8988T (cell line): ENCODE measurements around the gene TBC1D21.

Source experiments
- DNase-seq: peaks from one replicate; pipeline ENCODE4 v3.0.0; 2011

Gene TBC1D21

DNA sequence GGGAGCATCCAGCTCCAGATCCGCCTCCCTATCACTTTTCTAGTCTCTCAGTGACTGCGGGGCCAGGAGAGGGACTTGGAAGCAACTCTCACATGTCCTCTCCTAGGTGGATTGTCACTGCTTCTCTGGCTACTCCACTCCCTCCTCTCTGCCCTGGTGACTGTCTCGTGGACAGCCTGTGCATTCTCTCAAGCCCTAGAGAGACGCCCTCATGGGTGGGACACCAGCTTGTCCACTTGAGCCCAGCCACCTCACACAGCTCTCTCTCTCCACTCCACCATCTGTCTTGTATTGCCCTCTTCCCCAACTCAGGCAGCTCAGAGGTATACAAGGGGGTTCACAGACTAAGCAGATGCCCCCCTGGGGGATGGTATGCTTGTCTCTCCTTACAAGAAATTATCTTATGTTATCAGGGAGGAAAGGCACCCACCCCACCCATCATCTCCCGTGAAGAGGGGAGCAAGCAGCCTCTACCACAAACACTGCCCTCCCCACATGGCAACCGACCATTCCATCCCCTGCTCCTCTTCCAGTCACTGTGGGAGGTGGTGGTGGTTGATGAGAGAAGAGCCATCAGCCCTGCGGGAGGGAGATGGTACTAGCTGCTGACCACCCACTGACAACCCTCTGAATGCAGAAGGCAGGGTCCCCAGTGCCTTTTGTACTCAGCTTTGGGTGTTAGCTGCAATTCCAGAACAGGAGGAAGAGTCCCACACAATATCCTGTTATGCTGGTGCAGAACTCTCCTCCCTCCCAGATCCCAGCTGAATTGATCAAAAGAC, 37.3 kb downstream of the TBC1D21 start:
- DNase-seq = no peak

DNA sequence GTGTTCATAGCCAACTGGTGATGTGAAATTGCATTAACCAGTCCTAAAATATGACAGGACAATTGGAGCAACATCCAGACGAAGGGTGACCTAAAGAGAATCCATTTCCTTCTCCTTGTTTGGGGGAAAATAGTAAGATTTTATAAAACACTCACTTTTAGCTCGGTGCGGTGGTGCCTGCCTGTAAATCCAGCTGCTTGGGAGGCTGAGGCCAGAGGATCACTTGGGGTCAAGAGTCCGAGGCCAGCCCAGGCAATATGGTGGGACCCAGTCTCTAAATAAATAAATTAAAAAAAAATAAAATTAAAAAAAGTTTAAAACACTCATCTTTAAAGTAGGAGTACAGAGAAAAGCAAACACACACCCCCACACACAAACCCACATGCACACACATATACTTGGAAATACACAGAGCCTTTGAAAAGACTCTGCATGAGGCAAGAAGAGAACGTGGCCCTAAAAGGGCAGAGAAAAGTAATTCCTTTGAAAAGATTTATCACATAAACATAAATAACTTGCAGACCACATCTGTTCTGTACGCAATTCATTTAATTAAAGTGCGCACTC, 38.7 kb downstream of the TBC1D21 start:
- no peak for DNase-seq

DNA sequence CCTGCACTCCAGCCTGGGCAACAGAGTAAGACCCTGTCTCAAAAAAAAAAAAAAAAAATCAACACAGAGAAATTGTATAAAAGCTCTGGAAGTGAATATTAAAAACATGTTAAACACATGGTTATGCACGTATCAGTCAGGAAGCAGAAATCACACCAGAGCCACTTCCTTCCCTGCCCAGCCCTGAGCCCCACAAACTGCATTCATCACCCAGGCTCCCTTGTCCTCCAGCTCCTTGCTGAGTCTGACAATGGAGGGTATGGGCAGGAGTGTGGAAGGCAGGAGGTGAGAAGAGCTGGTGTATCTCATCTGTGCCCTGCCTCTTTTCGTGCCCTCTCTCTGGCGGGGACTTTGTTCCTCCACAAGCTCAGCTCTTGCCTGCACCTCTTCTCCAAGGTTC, 40.8 kb downstream of the TBC1D21 start:
- DNase-seq = no peak

DNA sequence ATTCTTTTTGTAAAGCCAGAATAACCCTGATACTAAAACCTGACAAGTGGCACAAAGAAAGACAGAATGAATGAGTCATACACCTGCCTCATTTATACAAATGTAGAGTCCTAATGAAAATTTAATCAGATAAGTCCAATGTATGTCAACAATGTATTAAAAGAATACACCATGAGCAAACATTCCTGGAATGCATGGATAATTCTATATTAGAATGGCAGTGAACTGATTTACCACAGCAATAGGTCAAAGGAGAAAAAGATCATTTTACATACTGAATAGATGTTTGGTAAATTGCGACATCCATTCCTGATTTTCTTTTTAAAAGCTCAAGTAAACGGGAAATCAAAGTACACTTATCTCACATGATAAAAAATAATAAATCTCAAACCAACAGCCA, 41.7 kb downstream of the TBC1D21 start:
- DNase-seq = no peak

DNA sequence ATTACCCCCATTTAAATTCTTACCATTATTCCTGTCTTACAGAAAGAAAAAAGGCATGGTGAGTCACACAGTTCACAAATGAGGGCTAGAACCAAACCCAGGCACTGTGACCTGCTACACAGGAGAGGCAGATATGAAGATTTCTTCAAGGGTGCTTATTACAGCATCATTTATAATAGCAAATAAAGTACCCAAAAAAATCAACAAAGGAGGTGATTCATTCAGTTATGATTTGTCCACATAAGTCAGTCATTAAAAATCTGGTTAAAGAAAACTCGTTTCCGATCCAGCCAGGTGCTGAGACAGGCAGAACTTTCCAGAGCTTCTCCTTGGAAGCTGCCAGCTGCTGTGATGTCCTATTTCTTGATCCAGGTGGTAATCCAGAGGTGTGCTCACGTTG, 45.4 kb downstream of the TBC1D21 start:
- DNase-seq = no peak

DNA sequence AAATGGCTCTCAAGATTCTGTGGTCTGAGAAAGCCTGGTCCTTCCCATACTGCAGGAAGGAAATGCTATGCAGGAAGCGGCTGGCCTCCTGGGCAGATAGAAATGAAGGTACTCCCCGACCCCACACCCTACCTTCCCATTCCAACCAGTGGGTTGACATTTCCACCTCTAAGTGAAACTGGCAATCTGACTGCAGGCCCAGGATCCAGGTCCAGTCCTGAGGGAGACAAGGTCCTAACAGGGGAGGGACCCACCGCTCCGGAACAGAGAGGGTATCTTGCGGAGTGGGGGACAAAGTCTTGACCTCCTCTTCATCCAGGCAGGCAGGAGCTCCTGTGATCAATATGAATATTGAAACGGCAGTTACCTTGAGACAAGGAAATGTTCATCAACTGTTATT, 46.3 kb downstream of the TBC1D21 start:
- DNase-seq = no peak

DNA sequence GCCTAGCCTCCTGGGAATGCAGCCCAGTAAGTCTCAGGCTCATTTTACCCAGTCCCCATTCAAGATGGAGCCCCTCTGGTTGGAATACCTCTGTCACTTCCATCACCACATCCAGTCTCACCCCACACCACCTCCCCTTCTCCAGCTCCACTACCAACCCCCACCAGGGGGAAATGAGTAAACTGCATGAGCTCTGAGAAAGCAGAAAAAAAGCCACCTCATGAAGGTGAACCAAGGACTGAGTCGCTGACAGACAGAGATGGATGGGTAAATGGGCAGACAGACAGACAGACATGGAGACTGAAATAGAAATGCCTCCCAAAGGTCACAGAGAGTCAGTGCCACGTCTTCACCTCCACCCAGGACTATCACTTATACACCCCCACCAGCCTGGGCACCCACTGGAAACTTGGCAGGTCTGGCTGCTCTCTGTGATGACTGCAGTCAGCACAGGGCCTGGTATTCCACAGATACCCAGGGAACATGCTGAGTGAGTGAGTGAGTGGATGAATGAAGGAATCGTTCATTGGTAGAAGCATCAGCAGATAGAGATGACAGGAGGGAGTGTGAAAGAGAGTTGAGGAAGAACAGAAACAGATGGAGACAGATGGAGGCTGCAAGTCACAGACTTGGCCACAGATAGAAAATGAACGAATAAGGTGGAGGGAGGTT, 48.0 kb downstream of the TBC1D21 start:
- no peak for DNase-seq

DNA sequence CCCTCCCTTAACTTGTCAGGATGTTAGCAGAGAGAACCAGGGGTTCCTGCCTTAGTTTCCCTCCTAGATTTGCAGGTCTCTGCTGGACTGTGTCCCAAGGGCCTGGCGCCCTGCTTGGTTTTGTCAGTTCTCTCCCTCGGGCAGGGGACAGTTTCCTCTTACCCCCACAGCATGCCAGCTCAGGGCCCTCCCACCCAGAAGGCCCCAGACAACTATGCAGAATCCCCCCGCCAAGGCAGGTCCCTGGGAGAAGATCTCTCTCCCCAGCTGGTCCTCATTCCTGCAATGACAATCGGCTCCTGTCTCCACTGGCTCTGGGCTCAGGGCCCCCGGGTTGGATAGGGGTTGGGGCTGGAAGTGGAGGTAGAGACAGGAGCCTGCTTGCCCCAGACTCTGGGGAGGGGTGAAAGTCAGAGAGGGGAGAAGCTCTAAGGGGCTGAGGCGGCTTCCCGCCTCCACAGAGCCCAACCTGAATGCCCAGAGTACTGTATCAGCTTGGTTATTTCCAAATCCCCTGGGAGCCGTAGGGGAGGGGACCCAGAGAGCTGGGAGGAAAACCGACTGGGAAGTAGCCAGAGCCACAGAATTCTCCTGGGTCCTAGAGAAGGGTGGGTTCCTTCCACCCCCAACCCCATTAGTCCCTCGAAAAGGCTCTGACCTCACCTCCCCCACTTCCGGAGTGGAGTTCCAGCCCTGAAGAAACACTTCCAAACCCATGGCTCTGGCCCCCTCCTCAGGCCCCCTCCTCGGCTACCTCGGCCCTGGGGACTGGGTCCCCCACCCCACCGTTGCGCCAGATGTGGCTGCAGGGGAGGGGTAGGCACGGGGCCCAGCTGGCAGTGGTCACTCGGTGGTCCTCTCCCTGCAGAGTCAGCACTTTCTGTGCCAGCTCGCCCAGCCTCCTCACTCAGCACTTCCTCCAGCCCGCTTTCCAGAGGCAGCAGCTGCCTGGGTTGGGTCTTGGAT, 49.1 kb downstream of the TBC1D21 start:
- DNase-seq = no peak

DNA sequence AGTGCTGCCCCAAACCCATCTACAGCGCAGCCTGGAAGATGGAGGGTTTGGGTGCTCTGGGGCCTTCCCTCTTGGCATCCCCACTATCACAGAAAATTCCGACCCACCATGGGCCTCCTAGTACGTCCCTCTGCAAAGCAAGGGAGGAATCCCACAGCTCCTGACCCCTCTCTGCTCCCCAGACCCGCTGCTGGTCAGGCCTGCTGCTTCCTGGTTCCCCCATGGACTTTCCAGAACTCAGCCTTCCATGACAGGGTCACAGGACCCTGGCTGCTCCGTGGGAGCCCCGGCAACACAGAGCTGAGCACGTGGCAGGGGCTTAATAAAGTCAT, 49.8 kb downstream of the TBC1D21 start:
- DNase-seq = no peak

DNA sequence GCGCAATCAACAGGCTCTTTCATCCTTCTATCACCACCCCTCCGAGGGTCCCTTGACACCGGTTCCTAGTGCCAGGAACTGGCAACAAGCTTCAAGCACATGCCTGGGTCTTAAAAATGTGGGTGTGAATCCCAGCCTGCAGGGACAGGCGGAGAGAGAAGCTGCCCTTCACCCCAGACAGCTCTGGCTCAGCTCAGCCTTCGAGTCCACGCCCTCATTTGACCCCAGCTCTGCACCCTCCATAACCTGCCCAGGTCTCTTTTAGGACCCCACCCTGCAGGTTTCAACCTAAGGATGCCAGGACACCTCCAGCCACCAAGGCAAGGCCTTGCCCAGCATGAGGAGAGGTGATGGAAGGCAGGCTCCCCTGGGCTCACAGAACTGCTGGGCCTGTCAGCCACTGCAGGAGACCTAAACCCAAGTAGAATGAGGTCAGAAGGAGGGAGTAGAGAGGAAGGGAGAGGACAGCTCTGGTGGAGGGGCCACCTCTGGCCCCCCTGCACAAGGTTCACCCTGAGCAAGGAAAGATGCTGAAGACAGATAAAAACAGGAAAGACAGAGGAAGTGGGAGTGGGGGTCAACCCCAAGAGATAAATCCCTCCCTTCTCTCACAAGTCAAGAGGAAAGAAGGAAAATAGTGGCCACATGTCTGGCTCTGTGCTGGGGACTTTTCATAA, 50.3 kb downstream of the TBC1D21 start:
- no peak for DNase-seq

DNA sequence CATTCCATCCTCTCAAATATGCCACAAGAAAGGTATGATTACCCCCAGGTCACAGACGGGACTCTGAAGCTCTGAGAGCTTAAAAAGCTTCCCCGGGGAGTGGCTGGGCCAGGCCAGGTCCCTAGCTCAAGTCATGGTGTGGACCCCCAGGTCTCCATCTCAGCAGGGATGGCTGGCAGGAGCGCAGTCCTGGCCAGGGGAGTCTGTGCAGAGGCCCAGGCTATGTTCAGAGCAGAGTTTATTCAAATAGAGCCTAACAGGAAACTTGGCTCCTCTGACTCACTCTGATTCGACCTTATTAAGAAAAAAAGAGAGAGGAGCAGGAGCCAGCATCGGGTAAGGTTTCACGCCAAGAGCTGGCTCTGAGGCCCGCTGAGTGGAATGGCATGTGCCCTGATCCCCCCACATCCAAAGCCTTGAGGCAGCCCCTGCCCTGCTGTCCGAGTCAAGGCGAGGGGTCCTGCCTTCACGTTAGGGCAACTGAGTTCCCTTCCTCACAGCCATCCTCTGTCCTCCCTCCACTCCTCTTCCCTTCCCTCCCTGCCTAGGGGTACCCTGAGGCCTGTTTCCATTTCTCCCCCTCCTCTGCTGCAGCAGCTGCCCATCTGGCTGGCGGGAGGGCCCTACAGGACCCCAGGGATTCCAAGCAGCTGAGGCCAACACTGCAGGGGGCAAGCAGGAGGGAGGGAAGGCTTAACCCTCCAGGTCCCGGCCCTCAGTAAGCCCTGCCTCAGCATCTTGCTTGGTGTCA, 51.0 kb downstream of the TBC1D21 start:
- DNase-seq = peak; percentile 49

DNA sequence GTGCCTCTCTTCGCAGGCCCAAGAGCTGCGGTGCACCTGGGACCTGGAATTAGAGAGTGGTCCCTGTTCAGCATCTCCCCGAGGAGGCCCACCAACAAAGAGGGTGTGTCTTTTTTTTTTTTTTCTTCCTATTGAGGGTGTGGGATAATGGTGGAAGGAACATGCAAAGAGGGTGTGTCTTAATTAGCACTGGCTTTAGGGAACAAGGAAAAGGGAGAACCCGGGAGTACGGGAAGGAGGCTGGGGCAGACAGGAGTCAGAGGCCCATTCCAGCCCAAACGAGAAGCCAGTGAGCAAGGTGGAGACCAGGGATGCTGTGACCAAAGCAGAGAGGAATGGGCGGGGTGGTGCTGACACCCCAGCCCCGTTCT, 52.5 kb downstream of the TBC1D21 start:
- no peak for DNase-seq

DNA sequence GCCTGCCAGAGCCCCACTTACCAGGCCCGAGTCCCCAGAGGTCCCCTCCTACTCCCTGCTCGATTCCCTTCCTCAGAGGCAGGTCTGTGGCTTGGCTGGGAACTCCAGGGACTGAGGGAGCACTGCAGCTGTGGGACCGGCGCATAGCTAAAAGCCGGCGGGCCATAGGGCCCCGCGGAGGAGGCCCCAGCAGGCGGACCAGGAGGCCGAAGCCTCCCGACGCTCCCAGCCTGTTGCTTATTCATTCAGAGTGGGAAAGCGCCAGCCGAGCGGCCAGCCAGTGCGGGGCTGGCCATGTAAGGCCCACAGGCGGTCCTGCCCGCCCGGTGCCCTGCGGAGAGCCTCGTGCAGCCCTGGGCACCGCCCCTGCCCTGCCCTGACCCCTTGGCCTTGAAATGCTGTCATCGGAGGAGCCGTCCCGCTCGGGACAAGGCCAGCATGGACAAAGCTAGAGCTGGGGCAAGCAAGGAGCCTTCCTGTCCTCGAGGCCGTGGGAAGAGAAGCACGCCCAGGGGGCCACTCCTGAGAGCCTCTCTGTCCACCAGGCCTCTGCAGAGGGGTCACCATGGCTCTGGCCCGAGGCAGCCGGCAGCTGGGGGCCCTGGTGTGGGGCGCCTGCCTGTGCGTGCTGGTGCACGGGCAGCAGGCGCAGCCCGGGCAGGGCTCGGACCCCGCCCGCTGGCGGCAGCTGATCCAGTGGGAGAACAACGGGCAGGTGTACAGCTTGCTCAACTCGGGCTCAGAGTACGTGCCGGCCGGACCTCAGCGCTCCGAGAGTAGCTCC, 53.0 kb downstream of the TBC1D21 start, which contains the start of gene LOXL1:
TSS of gene LOXL1 (plus strand) at position 244 of the 784 bp plus-strand sequence. CDS start at position 566, 322 bp downstream.
- no peak for DNase-seq

DNA sequence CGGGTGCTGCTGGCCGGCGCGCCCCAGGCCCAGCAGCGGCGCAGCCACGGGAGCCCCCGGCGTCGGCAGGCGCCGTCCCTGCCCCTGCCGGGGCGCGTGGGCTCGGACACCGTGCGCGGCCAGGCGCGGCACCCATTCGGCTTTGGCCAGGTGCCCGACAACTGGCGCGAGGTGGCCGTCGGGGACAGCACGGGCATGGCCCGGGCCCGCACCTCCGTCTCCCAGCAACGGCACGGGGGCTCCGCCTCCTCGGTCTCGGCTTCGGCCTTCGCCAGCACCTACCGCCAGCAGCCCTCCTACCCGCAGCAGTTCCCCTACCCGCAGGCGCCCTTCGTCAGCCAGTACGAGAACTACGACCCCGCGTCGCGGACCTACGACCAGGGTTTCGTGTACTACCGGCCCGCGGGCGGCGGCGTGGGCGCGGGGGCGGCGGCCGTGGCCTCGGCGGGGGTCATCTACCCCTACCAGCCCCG, 53.7 kb downstream of the TBC1D21 start:
- DNase-seq = no peak

DNA sequence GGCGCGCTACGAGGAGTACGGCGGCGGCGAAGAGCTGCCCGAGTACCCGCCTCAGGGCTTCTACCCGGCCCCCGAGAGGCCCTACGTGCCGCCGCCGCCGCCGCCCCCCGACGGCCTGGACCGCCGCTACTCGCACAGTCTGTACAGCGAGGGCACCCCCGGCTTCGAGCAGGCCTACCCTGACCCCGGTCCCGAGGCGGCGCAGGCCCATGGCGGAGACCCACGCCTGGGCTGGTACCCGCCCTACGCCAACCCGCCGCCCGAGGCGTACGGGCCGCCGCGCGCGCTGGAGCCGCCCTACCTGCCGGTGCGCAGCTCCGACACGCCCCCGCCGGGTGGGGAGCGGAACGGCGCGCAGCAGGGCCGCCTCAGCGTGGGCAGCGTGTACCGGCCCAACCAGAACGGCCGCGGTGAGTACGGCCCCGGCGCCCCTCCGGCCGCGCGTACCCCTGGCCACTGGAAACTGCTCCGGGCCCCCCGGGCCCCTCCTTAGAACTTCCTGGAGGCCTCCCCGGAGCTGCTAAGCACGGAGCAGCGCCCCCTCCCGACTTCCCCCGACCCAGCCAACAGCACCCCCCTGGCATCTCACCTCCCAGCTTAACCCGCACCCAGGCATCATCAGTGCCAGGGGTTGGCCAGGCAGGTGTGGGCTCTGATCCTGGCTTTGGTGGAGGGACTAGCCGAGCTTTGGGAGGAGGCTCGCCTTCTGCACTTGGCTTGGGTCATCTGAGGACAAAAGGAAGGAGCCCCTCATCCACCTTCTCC, 54.3 kb downstream of the TBC1D21 start:
- peak; percentile 94 for DNase-seq

DNA sequence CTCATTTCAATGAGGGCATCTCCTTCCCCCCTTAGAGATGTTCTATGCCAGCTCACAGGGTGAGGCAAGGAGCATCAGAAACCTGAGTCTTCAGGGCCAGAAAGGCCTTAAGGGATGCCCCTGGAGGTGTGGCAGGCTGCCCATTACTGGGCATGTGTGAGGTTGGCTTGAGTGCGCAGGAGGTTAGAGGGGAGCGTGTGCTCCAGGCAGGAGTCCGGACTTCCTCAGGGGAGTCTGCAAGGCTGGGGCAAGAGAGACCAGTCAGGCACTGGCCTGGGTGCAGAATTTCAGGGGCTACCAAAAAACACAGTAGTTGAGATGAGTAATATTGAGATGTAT, 54.8 kb downstream of the TBC1D21 start:
- no peak for DNase-seq

DNA sequence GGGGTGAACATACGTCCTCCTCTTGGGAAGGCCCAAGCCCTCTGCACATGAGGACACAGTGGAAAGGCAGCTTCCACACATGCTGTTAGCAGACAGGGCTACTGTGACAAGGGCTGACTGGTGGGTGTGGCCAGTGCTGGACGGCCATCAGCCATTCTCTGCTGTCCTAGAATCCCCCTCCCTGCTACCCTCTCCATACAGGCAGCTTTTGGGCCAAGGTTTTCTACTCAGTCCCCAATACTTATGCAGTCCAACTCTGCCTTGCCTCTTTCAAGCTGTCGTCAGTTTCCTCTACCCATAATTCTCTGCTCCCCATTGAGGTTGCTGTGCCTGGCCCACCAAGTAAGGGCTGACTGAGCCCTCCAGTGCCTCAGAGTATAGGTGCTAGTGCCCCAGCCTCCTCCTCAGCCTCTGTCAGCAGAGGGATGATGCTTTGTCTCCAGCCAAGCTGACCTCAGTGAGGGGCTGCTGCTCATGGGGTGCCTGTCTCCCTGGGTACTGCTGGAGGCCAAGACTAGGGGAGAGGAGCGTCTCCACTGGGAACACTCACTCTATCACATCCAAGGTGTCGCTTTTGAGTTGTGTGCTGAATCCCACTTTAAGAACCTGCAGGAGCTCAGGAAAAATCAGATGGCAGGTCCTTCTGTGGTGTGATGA, 55.7 kb downstream of the TBC1D21 start:
- DNase-seq = no peak

DNA sequence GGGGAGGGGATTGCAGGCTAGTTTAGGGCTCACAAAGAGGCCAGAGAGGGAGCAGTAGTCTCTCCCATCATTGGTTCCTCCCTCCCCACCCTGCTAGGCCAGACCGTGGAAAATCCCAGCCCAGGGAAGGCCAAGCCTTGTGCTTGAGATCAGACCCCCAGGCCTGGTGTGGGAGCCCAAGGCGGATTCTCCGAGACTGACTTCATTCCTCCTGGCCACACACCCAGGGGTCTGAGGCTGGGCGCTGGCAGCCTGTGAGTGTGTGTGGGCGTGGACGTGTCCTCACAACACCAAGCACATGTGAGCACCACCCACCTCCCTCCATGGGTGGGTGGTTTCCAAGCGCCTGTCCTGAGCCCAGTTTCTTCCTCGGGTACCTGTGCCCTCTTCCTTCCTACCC, 57.0 kb downstream of the TBC1D21 start:
- no peak for DNase-seq

DNA sequence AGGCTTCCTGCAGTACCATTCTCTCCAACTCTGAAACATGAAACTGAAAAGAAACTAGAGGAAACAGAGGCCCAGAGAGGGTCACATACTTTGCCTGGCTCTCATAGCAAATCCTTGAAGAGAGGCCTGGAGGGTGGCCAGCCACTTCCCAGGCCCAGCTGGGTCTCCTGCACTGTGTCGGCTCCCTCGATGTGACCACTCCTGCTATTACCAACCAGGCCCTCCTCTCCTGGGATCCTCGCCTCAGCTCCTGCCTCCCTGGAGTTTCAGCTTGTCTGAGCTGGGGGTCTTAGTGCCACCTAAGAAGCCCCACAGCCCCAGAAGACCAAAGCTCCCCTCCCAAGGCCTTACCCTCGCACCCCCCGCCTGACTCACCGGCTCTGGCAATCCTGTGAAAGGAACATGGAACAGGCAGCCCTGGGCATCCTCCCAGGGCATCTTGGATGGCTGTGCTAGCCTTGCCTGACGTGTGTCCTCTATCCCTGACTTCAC, 57.5 kb downstream of the TBC1D21 start:
- DNase-seq = no peak
